ENCODE results near the gene PLIN4. TPM values are rescaled to one million over a fixed set of nuclear protein-coding genes. Genes with fewer than 3 reads are reported as not detected.

PLIN4 gene
- total and polyA plus RNA-seq, 4 donors: 0.30 to 3.2 (median 1.4) TPM

Other genes with a start within 250 kb of the PLIN4 start
- 10 to 100 TPM in 1 of 2 donors, 1 to 10 TPM in 1; 6.7 to 10.4 TPM for gene SHD, start 239.2 kb downstream of the PLIN4 start, total RNA-seq
- 10 to 100 TPM; 68.4 to 77.1 TPM for gene SHD, start 239.2 kb downstream of the PLIN4 start, polyA plus RNA-seq (ENCODE audit: insufficient read length in 2 of 2)
- under 1 TPM; 0.79 to 0.94 TPM for gene TMIGD2, start 216.1 kb downstream of the PLIN4 start, total RNA-seq
- gene TMIGD2, start 216.1 kb downstream of the PLIN4 start, polyA plus RNA-seq (ENCODE audit: insufficient read length in 2 of 2): 1 to 10 TPM; 1.1 to 1.6 TPM
- 10 to 100 TPM; 15.9 to 34.4 TPM for gene FSD1, start 213.9 kb downstream of the PLIN4 start, total RNA-seq
- gene FSD1, start 213.9 kb downstream of the PLIN4 start, polyA plus RNA-seq (ENCODE audit: insufficient read length in 2 of 2): 100 to 1,000 TPM; 107 to 118 TPM
- gene STAP2, start 179.7 kb downstream of the PLIN4 start, total RNA-seq: 10 to 100 TPM in 1 of 2 donors, 1 to 10 TPM in 1; 3.2 to 21.9 TPM
- 1 to 10 TPM; 5.2 to 8.5 TPM for gene STAP2, start 179.7 kb downstream of the PLIN4 start, polyA plus RNA-seq (ENCODE audit: insufficient read length in 2 of 2)
- gene MPND, start 174.9 kb downstream of the PLIN4 start, total RNA-seq: 10 to 100 TPM; 10.8 to 13.0 TPM
- gene MPND, start 174.9 kb downstream of the PLIN4 start, polyA plus RNA-seq (ENCODE audit: insufficient read length in 2 of 2): 10 to 100 TPM; 42.6 to 47.4 TPM
- gene SH3GL1, start 117.9 kb downstream of the PLIN4 start, total RNA-seq: 10 to 100 TPM; 14.3 to 44.1 TPM
- gene SH3GL1, start 117.9 kb downstream of the PLIN4 start, polyA plus RNA-seq (ENCODE audit: insufficient read length in 2 of 2): 100 to 1,000 TPM; 104 to 105 TPM
- 1 to 10 TPM; 6.2 to 9.3 TPM for gene CHAF1A, start 115.8 kb downstream of the PLIN4 start, total RNA-seq
- 10 to 100 TPM; 14.2 to 16.9 TPM for gene CHAF1A, start 115.8 kb downstream of the PLIN4 start, polyA plus RNA-seq (ENCODE audit: insufficient read length in 2 of 2)
- 10 to 100 TPM; 56.2 to 89.6 TPM for gene UBXN6, start 60.7 kb downstream of the PLIN4 start, total RNA-seq
- 100 to 1,000 TPM; 124 to 139 TPM for gene UBXN6, start 60.7 kb downstream of the PLIN4 start, polyA plus RNA-seq (ENCODE audit: insufficient read length in 2 of 2)
- gene HDGFL2, start 46.2 kb downstream of the PLIN4 start, total RNA-seq: 10 to 100 TPM; 23.5 to 45.3 TPM
- 10 to 100 TPM; 83.5 to 91.2 TPM for gene HDGFL2, start 46.2 kb downstream of the PLIN4 start, polyA plus RNA-seq (ENCODE audit: insufficient read length in 2 of 2)
- gene PLIN5, start 16.7 kb upstream of the PLIN4 start, total RNA-seq: 1 to 10 TPM; 2.8 to 4.0 TPM
- gene PLIN5, start 16.7 kb upstream of the PLIN4 start, polyA plus RNA-seq (ENCODE audit: insufficient read length in 2 of 2): 10 to 100 TPM; 14.7 to 18.5 TPM
- 1 to 10 TPM in 1 of 2 donors, under 1 TPM in 1; 0.39 to 1.3 TPM for gene LRG1, start 21.6 kb upstream of the PLIN4 start, total RNA-seq
- under 1 TPM; 0.36 to 0.54 TPM for gene LRG1, start 21.6 kb upstream of the PLIN4 start, polyA plus RNA-seq (ENCODE audit: insufficient read length in 2 of 2)
- gene SEMA6B, start 41.2 kb upstream of the PLIN4 start, total RNA-seq: 10 to 100 TPM in 1 of 2 donors, 1 to 10 TPM in 1; 8.7 to 19.0 TPM
- gene SEMA6B, start 41.2 kb upstream of the PLIN4 start, polyA plus RNA-seq (ENCODE audit: insufficient read length in 2 of 2): 10 to 100 TPM; 58.9 to 66.8 TPM
- gene TNFAIP8L1, start 121.0 kb upstream of the PLIN4 start, total RNA-seq: 1 to 10 TPM; 5.5 to 6.3 TPM
- 10 to 100 TPM in 1 of 2 donors, 1 to 10 TPM in 1; 8.4 to 11.8 TPM for gene TNFAIP8L1, start 121.0 kb upstream of the PLIN4 start, polyA plus RNA-seq (ENCODE audit: insufficient read length in 2 of 2)
- gene MYDGF, start 151.9 kb upstream of the PLIN4 start, total RNA-seq: 10 to 100 TPM; 47.7 to 72.8 TPM
- gene MYDGF, start 151.9 kb upstream of the PLIN4 start, polyA plus RNA-seq (ENCODE audit: insufficient read length in 2 of 2): 10 to 100 TPM; 68.3 to 80.0 TPM
- gene DPP9, start 205.4 kb upstream of the PLIN4 start, total RNA-seq: 10 to 100 TPM in 1 of 2 donors, 1 to 10 TPM in 1; 9.6 to 14.2 TPM
- 10 to 100 TPM; 20.6 to 30.3 TPM for gene DPP9, start 205.4 kb upstream of the PLIN4 start, polyA plus RNA-seq (ENCODE audit: insufficient read length in 2 of 2)